Endometrium (tissue), 2 donors: Measurements from ENCODE around the gene HNRNPH3.

Experiments
- FAIRE-seq: peaks from 2 replicates; lab custom pipeline; 2012; peaks lifted over from hg19 to GRCh38; lab: Jason Lieb, UNC
- donor health status: control.
- donor health status: control.

HNRNPH3 gene

DNA sequence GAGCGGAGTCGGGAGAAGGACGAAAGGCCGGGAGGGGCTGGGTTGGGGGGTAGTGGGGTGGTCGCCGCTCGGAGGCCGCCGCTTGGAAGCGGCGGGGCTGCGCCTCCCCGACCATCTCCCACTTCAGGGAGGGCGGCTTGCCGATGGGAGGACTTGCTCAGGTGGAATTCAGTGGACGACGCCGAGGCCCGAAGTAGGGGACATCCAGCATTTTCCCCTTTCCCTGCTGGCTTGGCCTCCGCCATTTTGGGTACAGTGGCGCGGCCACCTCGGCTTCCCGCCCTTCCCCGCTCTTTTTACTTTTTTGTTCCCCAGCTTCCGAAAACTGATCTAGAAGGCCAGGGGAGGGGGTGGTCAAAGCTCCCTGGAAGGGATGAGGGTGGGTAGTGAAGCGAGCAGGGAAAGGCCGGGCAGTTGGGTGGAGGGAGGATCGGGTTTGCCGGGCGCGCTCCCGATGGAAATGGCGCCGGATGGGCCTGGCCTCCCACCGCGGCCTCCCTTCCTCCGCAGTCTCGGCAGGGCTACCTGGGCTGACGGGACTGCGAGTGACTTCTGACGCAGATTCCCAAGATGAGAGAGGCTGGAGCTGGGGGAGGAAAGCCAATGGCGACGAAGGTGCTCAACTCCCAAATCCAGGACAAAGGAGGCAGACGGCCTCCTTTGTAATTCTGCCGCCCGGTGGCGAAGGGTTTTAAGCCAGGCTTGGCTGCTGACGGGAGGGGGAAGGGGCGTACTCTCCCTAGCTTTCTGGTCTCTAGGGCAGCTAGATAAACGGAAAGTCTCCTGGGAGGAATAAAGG is 594 bp downstream of the HNRNPH3 start, which contains the start of gene PBLD:
Gene PBLD, minus strand, starts transcription at position 670 of the 799 bp plus-strand sequence. CDS start 26,084 bp downstream, outside the sequence.
- FAIRE-seq, result no peak

DNA sequence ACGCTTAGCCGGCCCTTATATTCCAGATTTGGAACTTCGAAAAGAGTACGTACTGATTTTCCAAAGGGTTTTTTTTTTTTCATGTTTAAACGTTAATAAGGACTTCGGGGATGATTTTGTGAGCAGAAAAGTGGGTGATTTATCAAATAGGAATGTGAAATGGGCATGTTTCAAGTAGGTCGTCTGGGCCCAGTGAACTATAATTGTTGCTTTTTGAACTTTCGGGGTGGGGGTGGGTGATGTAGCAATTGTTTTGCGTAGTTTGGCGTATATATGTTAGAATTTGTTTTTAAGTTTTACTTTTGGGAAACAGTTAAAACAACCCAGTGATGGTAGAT is 1.2 kb downstream of the HNRNPH3 start:
- FAIRE-seq, result no peak

DNA sequence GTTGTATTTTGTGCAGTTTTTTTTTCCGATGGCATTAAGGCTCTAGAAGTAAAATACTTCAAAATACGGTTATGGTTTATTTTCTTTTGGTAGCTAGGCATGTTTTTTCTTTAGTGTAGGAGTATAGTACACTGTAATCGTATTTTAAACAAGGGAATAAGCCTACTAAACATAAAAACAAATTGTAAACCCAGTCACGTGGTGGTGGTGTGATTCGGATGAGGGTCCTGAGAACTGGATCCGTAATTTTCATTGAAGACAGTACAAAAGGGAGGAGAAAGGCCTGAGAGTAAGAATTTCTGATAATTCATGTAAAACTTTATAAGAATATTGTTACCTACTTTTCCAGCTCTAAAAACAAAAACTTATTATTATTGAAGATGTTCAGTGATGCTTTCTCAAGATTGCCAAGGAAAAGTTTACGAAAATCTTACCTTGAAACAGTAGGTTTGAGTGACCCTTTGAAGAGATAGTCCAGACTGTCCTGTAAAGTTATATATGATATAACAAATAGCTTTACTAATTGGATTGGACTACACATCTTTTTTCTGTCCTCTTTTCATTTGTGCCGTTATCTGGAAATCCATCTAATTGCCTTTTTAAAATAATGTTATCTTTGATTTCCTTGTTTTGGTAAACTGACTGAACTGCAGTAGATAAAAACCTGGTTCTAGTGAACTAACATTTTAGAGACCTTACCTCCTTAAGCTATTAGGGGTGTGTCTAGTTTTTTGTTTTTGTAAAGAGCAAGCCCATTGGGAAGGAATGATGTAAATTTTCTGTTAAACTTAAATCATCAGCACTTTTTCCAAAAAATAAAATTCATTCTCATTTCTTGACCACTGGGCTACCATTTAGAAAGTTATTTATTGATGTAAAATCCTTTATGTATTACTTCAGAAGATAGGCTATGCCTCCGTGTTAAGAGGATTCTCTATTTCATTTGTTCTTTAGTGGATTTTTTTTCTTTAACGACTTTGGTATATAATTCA is 1.9 kb downstream of the HNRNPH3 start:
- FAIRE-seq, result no peak

DNA sequence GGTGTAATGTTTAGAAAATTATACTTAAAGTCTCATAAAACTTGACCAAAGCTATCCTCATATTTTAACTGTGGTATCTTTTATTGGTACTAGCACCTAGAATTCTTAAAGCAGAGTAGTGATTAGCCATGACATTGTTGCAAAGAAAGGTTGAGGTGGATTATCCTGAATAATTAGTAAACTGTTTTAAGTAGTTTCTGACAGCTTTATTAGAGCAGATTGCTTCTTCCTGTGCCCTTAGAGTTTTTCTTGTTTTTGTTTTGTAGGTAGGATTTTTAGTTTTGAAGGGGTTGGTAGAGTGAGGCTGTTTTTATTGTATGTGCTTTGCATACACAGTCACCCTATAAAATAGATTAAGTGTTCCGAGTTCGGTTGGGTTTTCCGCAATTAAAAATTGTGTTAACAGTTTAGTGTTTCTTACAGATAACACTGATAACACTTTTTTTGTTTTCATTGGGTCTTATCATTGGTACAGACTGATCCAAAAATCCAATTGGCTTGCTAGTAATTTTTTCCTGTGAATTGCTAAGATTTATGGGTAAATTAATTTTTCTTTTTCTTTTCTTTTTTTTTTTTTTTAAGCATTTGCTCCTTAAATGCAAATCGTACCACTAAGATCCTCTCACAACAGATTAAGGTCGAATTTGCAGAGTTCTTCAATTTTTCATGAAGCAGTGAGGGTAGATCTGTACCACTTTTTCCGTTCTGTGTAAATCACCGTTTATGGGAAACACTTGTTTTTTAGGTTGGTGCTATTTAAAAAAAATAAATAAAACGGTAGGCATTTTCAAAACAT is 3.0 kb downstream of the HNRNPH3 start:
- peak; percentile 55 for FAIRE-seq

DNA sequence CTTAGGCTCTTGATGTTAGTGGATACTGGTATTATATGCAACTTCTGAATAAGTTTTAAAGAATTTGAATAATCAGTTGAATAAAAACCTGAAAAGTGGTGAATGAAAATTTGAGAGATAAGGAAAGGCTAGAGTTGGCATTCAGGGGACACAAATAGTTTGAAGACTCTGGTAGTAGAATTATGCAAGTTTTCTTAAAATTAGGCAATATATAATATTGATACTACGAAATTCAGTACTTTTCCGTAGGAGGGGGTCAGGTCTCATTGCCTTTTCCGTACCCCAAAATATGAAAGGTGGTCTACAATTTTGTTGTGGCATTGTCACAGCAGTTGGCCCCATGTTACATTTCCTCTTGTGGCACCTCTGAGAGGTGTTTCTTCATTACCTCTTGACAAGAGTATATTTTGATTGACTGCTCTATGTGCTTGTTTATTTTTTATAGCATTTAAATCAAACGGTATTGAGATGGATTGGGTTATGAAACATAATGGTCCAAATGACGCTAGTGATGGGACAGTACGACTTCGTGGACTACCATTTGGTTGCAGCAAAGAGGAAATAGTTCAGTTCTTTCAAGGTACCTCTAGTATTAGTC is 5.0 kb downstream of the HNRNPH3 start:
- no peak for FAIRE-seq

DNA sequence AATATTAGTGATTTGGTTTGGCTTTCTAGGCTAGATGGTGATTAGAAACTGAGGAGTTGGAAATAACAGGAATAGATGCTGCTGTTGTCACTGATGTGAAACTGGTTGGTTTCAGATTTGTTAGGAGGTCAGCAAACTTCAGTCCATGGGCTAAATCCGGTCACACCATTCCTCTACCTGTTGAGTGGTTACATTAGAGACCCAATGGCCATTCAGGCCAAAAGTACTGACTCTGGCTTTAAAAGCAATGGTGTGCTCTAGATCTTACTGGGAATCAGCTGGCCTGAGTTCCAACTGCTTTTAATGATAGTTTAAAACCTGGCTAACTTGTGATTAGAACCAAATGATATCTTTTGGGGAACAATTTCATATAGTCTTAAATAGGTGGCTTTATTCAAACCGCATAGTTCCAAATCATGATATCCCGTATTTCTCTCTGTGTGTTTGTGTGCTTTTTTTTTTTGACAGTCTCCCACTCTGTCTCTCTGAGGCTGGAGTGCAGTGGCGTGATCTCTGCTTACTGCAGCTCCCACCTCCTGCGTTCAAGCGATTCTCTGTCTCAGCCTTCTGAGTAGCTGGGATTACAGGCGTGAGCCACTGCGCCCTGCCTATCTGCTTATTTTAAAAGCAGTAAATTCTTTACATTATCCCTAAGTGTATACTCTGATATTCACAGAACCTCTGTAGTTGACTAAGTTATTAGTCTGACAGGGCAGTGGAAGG is 8.7 kb downstream of the HNRNPH3 start:
- FAIRE-seq, result no peak

DNA sequence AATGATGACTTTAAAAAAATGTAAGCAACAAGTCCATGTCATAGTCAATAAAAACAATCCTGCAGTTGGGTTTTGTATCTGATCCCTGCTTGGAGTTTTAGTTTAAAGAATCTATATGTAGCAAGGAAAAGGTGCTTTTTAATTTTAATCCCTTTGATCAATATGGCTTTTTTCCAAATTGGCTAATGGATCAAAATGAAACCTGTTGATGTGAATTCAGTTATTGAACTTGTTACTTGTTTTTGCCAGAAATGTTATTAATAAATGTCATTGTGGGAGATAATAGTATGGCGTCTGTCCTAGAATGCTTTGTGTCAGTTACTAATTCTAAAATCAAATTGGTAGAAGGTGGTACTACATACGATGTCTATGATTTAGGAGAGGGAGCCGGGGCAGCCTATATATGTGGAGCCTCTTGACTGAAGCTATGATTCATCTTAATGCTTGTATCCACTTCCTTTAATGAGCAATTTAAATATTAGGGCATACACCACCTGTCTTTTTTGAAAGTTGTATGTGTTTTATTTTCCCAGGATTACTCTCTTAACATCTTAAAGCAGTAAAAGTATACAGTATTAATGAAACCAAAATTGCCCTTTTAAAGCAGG is 11.1 kb downstream of the HNRNPH3 start:
- FAIRE-seq, result no peak

DNA sequence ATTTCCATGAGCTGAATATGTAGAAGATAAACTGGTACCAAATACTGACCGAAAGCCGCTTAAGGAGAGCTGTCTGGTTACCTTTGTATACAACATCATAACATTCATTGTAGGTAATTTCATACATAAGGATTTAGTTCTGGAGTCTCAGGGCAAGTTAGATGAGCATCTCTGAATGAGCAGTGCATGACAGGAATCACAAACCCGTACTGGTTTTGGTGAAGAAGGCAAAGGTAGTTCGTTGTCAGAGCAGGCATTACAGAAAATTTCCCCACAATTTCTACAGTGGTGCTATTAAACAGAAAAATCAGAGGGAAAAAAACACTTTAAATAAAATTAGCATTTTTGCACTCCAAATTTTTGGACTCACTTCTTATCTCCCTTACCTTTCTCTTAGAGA is 13.8 kb downstream of the HNRNPH3 start:
- FAIRE-seq, result no peak

DNA sequence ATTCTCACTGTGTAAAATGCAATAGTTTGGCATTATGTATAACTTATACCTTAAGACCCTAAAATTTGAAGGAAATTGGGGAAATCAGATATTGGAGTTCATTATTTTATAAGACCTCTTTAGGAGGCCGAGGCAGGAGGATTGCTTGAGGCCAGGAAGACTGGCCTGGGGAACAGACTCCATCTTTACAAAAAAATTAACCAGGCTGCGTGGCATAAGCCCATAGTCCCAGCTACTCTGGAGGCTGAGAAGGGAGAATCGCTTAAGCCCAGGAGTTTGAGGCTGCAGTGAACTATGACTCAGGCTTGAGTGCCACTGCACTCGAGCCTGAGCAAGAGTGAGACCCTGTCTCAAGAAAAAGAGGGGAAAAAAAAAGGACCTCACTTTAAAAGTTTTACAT is 14.9 kb downstream of the HNRNPH3 start:
- no peak for FAIRE-seq

DNA sequence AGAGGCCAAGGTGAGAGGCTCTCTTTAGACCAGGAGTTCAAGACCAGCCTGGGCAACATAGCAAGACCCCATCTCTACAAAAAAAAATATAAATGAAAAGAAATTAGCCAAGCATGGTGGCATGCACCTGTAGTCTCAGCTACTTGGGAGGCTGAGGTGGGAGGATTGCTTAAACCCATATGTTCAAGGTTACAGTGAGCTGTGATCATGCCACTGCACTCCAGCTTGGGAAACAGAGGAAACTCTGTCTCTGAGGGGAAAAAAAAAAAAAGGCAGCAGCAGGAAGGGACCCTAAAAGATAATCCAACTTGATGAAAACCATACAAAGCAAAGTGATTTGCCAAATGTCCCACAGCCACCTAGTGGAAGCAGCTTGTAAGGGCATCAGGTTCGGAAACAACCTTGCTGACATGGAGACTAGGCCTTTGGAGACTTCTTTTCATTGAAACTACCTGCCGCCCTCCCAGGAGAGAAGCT is 16.4 kb downstream of the HNRNPH3 start:
- no peak for FAIRE-seq

DNA sequence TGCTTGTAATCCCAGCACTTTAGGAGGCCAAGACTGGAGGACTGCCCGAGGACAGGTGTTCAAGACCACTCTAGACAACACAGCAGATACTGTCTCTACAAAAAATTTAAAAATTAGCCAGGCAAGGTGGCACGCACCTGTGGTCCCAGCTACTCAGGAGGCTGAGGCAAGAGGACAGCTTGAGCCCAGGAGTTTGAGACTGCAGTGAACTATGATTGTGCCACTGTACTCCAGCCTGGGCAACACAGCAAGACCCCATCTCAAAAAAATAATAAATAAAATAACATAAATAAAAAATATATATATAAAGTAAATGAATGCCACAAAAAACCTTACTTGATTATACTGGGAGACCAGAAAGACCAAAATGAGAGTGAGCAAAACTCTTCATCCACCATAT is 21.7 kb downstream of the HNRNPH3 start:
- no peak for FAIRE-seq

DNA sequence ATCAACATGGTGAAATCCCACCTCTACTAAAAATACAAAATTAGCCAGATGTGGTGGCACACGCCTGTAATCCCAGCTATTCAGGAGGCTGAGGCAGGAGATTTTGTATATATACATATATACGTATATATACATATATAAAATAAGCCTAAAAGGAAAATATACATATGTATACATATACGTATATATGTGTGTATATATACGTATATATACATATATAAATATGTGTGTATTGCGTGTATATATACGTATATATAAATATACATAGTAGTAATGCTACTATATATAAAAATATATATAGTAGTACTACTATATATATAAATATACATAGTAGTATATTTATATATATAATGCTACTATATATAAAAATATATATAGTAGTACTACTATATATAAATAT is 27.3 kb downstream of the HNRNPH3 start:
- peak; percentile 77 for FAIRE-seq

DNA sequence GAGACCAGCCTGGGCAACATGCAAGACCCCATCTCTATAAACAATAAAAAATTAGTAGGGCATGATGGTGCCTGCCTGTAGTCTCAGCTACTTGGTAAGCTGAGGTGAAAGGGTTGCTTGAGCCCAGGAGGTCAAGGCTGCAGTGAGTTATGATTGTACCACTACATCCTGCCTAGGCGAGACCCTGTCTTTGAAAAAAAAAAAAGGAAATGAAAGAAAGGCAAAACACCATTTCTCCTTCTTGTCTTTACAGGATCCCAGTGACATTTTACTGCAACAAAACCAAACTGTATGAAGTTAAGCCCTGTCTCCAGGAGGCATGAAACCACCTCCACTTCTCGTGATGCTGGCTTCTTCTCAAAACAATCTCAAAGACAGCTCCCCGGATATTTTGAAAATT is 30.7 kb downstream of the HNRNPH3 start:
- FAIRE-seq, result no peak

DNA sequence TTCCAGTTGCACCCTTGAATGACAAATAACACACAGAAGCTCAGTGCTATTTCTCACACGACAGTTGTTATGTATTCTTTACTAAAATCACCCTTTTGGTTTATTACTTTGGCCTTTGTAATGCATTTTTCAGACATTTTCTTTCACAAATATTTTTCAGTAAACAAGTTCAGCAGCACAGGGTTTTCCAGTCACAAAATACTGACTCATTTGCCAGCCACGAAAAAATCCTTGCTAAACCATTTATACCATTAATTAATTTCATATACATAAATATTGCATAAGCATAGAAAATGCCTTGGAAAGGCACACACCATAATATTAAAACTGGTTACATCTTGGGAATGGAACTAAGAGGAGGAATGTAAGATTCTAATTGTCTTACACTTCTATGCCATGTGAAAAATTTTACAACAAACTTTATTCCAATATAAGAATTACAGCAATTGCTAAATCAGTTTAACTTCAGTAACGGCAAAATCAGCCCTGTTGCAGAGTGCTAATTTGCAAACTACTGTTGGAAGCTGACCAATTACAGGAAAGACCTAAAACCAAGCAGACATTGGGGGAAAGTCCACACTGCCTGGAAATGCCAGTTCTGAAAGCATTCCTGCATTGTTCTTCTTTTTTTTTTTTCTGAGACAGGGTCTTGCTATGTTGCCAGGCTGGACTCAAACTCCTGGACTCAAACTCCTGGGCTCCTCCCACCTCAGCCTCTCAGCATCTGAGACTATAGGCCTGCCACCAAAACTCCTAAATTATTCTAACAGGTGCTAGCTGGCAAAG is 32.4 kb downstream of the HNRNPH3 start:
- FAIRE-seq, result no peak

DNA sequence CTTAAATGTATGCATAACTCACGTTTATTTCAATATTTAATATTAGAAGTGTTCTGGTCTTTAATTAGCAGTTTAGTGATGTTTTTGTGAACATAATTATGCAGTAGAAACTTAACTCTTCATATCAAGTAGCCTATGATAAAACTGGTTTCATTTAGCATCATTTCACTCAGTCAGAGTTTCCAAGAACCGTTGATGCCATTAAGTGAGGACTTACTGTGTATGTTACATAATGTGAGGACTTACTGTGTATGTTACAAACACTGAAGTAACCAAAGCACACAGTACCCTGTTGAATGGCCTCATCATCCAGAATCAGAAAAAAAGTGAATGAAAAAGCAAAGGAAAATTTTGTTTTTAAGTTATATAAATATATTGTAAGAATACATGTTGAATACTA is 33.7 kb downstream of the HNRNPH3 start:
- no peak for FAIRE-seq

DNA sequence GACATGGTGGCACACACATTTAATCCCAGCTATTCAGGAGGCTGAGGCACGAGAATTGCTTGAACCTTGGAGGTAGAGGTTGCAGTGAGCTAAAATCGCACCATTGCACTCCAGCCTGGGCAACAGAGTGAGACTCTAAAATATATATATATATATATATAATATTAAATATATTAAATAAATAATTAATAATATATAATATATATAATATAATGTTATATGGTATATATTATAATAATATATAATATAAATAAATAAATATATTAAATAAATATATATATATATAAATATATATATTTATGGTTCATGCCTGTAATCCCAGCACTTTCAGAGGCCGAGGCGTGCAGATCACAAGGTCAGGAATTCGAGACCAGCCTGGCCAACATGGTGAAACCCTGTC is 34.7 kb downstream of the HNRNPH3 start:
- no peak for FAIRE-seq

DNA sequence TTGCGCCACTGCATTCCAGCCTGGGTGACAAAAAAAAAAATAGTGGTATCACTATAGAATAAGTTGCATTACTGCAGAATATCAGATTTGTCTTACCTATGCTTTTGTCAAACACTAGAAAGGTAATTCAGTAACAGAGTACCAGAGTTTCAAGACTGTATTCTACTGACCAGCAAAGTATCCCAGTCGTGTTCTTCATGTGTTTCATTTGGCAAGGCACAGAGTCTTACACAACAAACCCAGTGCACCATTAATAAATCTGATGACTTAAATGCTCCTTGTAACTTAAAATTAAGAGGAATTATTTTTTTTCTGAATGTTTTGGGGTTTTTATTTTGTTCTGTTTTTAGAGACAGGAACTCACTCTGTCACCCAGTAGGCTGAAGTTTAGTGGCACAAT is 35.3 kb downstream of the HNRNPH3 start:
- FAIRE-seq, result no peak

DNA sequence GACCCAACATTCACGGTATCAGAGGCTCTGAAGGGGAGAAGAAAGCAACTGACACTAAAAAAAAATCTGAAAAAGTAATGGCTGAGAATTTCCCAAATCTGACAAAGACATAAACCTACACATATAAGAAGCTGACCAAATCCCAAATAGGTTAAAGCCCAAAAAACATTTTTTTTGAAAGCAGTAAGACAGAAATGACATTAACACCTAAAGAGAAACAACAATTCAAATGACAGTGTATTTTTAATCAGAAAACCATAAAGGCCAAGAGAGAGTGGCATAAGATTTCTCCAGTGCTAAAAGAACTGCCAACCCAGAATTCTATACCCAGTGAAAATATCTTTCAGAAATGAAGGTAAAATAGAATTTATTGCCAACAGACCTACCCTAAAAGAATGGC is 39.7 kb downstream of the HNRNPH3 start:
- FAIRE-seq, result no peak

DNA sequence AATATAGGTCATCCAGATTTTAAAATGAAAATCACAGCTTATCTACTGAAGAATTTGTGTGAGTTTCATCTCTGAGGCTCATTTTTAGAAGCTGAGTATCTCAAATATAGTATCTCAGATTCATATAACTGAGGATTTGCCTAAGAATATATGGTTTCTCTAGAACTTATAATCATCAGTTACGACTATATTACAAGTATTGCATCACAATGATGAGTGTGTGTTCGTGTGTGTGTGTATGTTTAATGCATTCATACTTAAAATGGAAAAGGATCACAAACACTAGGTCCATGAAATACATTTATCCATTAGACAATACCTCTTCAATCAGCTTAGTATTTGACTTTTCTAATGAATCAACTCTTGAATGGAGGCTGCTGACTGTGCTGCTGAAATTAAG is 53.9 kb downstream of the HNRNPH3 start:
- no peak for FAIRE-seq
